Medulla oblongata (tissue), 1 donor: ENCODE measurements around the gene SFTPD.
"Not testable (repeated sequence)": the region's sequence is repeated elsewhere in the genome, so short reads cannot be mapped to it uniquely, and the experiment has no call there.

Experiments
- DNase-seq: peaks from one replicate; pipeline ENCODE4 v3.0.0-alpha.2; 2015; ENCODE audit errors: extremely low spot score

SFTPD gene

DNA sequence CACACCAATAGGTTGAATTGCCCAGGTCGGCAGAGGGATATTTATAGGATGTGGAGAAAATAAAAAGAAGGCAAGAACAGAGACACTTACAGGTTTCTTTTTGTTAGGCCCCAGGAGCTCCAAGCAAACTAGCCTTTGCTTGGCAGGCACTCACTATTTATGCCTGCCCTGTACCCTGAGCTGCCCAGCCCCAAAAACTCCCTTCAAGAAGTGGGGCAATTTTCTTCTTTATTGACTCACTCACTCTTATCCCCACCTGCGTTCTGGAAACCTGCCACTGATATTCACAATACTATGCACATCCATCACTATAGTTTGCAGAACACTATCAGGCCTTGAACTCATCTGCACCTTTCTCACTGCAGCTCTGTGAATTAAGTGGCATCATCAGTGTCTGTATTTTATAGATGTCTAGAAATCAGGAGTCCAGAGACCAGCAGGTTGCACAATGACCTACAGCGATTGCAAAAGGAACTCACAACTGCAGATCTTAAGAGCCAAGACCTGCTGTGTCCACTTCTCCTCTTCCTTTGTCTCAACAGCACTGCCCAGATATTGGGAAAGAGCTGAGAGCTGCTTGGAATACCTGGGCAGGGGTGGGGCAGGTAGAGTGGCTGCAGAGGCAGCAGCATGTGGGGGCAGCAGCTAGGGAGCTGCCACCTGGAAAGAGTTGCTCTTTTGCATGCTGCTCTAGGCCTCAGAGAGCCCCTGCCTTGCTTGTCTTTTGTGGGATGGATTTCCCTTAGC, at the start of gene SFTPD:
Gene SFTPD (minus strand): TSS at position 130 of the 747 bp plus-strand sequence. CDS start 2,446 bp downstream, outside the sequence.
- no peak for DNase-seq

DNA sequence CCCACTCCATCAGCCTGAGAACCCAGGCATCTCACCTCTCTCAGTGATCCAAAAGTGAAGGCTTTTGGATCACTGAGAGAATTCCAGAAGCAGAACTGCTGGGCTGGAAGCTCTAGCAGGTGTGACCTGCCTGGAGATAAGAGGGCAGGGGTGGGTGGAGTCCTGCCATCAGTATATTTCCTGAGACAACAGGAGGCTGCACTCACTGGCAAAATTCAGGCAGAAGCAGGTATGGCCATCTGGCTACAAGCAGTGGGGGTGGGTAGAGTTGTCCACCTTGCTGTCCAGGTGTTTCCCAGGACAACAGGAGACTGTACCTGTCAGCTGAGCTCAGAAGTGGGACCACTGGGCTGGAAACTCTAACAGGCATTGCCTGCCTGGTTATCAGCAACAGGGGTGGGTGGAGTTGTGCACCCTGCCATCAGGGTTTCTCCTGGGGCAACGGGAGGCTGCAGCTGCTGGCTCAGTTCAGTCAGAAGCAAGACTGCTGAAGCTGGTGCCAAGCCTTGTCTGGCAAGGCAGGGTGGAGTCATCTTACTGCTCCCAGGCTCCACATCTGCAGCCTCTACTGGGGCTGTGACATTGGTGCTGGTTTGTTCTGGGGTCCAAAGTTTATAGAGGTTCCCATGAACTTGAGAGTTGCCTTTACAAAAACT, 47.2 kb upstream of the SFTPD start:
- no peak for DNase-seq

DNA sequence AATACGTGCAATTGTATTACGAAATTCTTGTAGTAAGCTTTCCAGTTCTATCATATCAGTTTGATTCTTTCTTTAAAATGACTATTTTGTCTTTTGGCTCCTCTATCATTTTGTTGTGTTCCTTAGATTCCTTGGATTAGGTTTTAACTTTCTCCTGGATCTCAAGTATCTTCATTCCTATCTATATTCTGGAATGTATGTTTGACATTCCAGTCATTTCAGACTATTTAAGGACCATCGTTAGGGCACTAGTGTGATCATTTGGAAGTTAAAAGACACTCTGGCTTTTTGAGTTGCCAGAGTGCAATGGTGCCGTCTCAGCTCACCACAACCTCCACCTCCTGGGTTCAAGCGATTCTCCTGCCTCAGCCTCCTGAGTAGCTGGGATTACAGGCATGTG, 45.7 kb upstream of the SFTPD start:
- no peak for DNase-seq

DNA sequence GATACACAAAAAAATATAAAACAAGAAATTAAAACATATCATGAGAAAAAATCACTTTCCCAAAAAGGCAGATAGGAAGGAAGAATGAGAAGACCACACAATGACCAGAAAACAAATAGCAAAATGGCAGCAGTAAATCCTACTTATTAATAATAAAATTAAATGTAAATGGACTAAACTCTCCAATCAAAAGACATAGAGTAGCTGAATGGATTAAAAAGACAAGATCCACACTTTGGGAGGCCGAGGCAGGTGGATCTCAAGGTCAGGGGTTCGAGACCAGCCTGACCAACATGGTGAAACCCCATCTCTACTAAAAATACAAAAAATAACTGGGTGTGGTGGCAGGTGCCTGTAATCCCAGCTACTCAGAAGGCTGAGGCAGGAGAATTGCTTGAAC, 39.3 kb upstream of the SFTPD start:
- not testable (repeated sequence) for DNase-seq

DNA sequence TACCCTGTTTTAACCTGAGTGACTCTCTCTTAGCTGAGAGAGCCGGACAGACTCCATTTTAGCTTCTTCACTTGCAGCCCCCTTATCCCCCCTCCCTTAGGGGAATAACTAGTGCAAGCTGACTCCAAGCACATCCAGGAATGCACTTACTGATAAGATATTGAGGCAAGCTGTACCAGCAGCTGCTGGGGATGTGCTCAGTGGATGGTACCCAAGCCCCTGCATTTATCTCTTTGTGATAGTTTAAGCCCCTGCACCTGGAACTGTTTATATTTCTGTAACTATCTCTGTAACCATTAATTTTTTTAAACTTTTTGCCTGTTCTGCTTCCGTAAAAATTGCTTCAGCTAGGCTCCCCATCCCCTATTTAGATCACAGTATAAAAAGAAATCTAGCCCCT, 37.8 kb upstream of the SFTPD start:
- not testable (repeated sequence) for DNase-seq

DNA sequence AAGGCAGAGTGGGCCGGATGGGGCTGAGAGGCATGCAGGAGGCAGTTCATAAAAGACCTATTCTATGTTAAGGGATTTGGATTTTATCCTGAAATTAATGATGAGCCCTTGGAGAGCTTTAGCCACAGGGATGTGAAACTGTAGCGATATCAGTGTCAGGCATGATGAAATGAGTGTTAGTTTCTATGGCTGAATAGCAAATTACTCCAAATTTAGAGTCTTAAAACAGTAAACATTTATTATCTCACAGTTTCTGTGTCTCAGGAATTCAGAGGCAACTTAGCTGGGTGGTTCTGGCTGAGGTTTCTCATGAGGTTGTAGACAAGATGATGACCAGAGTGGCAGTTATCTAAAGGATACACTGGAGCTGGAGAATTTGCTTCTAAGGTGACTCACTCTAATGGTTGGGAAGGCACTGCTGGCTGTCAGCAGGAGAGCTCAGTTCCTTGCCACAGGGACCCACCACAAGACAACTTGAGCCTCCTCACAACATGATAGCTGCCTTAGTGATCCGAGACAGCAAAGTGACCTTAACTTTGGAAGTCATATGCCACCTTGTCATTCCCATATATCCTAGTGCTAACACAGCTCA, 36.7 kb upstream of the SFTPD start:
- no peak for DNase-seq

DNA sequence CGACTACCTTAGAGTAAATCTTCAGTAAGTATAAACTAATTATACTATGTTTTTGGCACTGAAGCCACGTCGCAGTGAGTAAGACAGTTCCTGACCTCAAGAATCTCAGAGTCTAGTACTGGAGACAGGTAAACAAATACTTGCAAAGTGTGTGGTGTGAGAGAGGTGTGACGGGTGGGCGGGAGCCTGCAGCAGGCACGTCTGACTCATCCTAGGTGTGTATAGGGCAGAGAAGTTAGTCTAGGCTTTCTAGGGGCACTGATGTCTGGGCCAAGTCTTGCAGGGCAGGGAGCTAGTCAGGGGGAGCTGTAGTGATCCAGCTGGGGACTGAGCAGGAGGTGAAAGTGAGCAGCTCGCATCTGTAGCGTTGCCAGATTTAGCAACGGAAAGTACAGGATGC, 35.9 kb upstream of the SFTPD start:
- DNase-seq = no peak

DNA sequence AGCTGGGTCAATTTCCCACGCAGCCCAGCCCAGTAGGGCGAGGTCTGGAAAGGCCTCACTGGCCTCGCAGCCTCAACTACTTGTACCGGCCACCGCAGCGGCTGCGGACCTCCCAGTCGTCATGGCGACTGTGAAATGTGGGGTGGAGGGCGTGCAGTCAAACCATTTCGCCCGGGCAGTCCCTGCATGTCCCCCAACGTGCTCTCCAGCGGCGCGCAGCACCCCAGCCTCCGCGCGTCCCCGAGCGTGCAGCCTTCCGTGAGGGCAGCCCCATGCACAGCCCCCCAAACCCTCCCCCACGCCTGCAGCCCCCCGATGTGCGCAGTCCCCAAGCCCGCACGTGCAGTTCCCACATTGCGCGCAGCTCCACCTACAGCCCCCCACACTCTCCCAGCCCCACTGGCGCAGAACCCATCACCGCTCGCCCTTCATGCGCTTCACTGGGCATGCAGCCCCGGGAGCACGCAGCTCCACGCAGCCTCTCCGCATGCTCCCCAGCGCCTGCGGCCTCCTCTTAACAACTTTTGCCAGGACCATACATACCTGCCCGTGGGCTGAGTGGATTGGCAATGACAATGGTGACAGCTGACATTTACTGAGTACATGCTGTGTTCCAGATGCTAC, 34.5 kb upstream of the SFTPD start:
- no peak for DNase-seq

DNA sequence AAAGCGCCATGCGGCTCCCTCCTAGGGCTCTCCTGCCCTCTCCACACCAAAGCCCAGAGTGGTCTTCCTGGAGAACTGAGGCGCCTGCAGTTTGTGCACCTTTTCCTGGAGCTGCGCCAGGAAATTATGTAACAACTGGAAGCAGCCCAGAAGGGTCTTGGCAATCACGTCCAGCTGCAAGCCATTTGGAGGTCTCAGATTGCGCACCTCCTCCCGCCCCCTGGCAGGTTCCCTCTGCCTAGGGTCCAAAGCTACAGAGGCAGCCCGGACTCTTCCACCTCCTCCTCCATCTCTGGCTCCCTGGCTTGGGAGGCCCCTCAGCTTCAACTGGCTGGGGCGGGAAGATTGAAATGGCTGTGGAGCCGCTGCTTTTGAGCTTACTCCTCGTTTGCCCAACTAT, 34.0 kb upstream of the SFTPD start:
- no peak for DNase-seq

DNA sequence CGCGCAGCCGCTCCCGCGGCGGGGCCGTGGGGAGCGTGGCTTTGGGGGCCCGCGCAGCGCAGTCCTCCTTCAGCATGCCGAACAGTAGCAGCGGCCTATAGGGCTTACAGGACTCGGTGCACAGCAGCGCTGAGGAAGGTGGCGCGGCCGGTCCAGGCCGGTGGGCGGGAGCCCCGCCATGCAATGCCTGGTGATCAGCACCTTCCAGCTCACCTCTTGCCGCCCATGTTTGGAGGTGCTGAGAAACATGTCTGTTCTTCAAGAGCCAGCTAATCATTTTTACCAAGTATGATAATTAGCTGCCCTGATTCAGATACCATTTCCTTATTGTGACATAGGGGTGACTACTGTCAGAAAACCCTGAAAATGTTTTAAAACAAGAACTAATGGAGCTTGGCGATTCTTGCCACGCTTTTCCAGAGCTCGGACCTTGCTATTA, 33.5 kb upstream of the SFTPD start:
- no peak for DNase-seq

DNA sequence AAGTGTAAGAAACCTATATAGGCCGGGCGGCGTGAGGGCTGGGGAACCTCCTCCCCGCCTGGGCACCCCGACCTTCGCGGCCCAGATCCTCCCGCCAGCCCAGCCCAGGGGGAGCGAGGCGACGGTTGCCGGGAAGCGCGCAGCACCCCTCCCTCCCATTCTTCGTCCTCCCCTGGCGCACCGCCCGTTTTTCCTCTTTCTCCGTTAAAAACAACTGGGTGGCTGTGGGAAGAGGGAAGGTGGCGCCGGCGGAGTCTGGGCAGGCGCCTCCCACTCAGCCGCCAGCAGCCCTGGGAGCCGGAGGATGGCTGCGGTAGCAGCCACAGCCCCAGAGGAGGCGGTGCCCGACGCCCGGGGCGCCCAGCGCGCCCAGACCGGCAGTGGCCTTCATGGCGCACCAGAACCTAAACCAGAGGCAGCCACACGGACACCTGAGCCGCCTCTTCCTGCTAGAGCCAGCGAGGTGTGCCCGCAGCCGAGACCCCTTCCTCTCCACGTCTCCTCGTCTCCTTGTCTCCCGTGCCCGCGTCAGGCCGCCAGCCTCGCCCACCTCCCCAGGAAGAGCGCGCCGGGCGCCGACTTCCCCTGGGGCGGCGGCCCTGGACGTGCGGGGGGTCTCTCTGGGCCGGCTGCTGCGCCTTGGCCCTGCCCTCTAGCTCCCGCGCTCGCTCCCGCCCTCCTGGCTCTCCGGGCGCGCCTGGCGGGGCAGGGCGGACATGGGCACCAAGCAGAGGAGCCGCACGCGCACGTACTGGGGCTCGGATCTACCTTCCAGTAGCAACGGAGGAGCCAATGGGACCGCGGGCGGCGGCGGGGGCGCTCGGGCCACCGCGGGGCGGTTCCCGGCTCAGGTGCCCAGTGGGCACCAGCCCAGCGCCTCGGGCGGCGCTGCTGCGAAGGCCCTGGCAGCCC, 32.8 kb upstream of the SFTPD start:
- DNase-seq = peak; percentile 60

DNA sequence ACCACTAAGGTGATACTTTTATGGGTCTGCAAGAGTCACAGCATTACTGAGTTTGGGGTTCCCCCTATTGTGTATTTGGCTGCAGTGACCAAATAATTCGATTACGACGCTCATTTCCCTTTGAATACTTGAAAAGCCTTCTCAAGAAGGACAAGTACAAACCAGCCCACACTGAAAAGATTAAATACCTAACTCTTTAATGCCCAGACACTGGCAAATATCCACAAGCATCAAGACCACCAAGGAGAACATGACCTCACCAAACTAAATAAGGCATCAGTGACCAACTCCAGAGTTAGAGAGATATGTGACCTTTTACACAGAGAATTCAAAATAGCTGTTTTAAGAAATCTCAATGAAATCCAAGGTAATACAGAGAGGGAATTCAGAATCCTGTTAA, 31.8 kb upstream of the SFTPD start:
- DNase-seq = no peak

DNA sequence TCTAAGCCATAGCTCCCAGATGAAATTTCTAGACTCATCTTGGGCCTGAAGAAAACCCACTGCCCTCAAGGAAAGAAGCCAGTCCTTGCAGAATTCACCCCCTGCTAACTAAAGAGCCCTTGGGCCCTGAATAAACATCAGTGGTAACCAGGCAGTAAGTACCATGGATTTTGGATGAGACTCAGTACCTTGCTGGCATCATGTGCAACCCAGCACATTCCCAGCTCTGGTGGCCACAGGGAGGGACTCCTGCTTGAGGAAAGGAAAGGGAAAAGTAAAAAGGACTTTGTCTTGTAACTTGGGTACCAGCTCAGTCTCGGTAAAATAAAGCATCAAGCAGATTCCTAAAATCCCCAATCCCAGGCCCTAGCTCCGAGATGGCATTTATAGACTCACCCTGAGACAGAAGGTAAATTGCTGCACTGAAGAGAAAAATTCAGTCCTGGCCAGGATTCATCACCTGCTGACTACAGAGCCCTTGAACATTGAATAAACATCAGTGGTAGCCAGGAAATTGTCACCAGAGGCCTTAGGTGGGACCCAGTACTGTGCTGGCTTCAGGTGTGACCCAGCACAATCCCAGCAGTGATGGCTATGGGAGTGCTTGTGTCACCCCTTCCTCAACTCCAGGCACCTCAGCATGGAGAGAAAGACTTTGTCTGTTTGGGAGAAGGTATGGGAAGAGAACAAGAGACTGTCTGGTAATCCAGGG, 31.2 kb upstream of the SFTPD start:
- peak; percentile 28 for DNase-seq

DNA sequence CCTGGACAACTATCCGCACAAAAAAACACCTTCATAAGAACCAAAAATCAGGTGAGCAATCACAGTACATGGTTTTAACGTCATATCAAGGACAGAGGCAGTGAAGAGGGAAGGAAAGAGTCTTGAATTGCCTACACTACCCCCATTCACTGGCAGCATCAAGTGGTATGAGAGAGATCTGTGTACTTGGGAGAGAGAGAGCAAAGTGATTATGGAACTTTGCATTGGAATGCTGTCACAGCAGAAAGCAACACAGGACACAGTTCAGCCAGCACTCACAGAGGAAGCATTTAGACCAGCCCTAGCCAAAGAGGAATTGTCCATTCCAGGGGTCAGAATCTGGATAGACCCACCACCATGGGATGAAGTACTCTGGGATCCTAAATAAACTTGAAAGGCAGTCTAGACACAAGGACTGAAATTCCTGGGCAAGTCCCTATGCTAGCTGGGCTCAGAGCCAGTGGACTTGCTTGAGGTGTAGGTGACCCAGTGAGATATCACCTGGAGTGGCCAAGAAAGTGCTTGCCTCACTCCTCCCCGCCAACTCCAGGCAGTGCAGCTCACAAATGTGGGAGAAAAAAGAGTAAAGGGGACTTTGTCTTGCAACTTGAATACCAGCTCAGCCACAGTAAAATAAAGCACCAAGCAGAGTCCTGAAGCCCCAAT, 30.5 kb upstream of the SFTPD start:
- no peak for DNase-seq

DNA sequence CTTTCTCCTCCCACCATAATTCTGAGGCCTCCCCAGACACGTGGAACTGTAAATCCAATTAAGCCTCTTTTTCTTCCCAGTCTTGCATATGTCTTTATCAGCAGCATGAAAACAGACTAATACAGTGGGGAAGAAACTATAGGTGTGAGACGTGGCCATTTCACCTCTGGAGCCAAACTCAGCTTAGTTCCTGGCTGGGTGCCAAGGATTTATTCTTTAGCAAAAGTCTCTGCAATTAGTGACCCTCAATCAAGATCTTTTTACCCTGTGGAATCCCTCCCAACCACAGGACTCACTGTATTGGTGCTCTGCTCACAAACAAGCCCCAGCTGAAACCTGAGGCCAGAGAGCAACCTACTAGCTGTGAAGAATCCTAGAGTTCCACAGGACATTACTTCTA, 28.1 kb upstream of the SFTPD start:
- no peak for DNase-seq

DNA sequence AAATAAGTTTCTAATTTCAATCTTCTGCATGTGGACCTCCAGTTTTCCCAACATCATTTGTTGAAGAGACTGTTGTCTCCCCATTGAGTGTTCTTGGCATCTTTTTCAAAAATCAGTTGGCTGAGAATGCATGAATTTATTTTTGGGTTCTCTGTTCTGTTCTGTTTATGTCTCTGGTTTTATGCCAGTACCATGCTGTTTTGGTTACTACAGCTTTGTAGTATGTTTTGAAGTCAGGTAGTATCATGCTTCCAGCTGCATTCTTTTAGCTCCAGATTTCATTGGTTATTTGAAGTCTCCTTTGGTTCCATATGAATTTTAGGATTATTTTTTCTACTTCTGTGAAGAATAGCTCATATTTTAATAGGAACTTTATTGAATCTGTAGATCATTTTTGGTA, 21.2 kb upstream of the SFTPD start:
- no peak for DNase-seq

DNA sequence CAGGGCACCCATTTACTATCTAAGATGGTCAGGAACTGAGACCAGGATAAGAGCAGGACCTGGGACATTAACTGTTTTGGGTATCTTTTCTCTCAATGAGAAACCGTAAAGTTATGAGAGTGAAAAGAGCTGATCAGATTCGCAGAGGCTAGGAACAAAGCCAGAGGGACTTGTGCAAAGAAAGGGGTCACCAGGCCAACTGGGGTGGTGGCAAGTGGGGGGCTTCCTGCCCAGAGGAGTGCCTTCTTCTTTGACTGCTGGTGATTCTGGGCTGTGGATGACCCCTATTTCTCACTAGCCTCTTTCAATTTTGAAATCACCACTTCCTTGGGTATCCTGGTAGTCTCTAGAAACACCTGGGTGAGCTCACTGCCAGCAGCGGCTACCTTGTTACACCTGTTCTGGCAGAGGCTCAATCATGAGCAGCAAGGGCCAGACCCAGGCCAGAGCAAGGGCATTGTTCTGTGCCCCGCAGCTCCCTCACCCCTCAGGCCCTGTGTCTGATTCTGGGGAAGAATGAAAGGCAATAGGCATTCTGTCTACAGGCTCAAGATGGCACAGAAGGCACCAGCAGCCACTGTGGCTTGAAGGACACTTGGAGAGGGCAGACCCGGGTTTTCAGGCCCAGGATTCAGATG, 999 bp downstream of the SFTPD start:
- DNase-seq = no peak

DNA sequence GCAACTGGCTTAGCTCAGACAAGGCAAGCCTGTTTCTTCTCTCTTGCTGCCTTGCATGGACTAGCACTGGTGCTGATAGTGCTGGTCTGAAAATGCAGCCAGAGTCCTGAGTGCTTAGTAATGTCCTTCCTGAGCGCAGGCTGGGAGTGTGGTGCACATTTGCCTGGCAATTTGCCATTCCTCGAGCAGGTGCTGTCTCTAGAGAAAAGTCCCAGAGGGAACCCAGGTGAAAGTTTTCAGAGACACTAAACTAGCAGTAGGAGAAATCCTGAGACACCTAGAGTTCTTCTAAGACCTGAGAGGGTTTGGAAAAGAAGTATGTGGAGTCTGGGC, 1.9 kb downstream of the SFTPD start:
- DNase-seq = no peak

DNA sequence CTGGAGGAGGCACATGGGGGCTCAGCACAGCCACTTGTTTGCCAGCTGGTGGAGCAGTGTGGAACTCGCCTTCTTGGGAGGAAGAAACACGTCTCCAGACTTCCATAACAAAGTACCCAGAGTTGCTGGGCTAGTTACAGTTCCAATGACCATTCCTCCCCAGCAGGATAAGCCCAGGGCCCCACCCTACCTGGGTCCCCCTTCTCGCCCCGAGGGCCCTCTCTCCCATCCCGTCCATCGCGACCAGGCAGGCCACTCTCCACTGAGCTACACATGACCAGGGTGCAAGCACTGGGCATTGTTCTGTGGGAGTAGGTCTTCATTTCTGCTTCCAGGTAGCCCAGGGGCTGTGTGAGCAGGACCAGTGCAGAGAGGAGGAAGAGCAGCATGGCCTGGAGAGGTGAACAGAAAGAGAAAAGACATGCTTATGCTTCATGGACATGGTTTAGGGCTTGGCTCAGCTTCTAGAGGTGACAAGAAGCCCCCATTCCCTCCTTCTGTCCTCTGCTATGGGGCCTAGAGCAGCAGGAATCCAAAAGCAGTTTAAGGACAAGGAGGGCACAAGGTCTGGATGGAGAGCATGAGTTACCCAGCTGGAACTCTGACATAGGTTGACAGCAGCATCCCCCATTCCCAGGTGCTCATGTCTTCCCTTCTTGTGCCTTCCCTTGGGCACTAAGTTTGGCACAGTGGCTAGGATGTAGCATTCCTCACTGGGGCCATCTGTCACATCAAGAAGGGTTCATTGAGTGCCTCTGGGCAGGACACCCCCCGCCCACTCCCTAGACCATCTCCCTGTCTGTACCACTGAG, 2.4 kb downstream of the SFTPD start:
- no peak for DNase-seq
